ENCODE data around the gene ZNF275. TPM values are rescaled to one million over a fixed set of nuclear protein-coding genes. Genes with fewer than 3 reads are reported as not detected.

Gene ZNF275
- total and polyA plus RNA-seq, 2 experiments from 2014 or later = 4.0 to 10.2 TPM

GRCh38 chrX:153343674-153344073 lies 9.7 kb downstream of the ZNF275 start:
- Histone ChIP-seq H3K27ac (no peak overlapping the region), H4K20me1 (ENCODE audit: insufficient read depth, poor library complexity, severe bottlenecking) (no peaks in the 10 kb centered on the region), H3K27me3 (no peaks in the 10 kb centered on the region), H3K36me3 (replicated peaks; ENCODE audit: insufficient read depth, low read depth) (no peaks in the 10 kb centered on the region), H3K9me3 (ENCODE audit: low read depth) (no peaks in the 10 kb centered on the region), H3K79me2 (peaks cover 3% of the 10 kb centered on the region), H3K4me1 (ENCODE audit: insufficient read depth) (no peaks in the 10 kb centered on the region), H3K9me2 (replicated peaks; ENCODE audit: insufficient read depth) (no peaks in the 10 kb centered on the region), H3K4me3 (no peak overlapping the region), H2AFZ (no peak overlapping the region), H3K4me2 (no peak overlapping the region)
- TF ChIP-seq EZH2 (IDR thresholded peaks at IDR 0.05; ENCODE audit: borderline replicate concordance) (no peak), EZH2phosphoT487 (IDR thresholded peaks at IDR 0.05; ENCODE audit: low read depth, severe bottlenecking, unreplicated experiment) (no peak), CTCF (IDR thresholded peaks at IDR 0.05; ENCODE audit: poor library complexity) (no peak)
- DNase-seq (ENCODE audit: low spot score) = no peak
- WGBS (ENCODE audit: low lambda C conversion rate, missing lambda C conversion rate) = 65% methylated on average over 2 of the region's 2 CpGs

DNA sequence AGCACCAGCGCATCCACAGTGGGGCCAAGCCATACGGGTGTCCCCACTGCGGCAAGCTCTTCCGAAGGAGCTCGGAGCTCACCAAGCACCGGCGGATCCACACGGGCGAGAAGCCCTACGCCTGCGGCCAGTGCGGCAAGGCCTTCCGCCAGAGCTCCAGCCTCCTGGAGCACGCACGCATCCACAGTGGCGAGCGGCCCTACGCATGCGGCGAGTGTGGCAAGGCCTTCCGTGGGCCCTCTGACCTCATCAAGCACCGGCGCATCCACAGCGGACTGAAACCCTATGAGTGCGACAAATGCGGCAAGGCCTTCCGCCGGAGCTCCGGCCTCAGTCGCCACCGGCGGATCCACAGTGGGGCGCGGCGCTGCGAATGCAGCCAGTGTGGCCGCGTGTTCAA lies 13.6 kb downstream of the ZNF275 start:
- Histone ChIP-seq H3K9me2 (replicated peaks; ENCODE audit: insufficient read depth) (no peaks in the 10 kb centered on the region), H3K27ac (no peak overlapping the region), H2AFZ (no peak overlapping the region), H3K4me3 (no peak overlapping the region), H3K79me2 (no peaks in the 10 kb centered on the region), H3K27me3 (no peaks in the 10 kb centered on the region), H3K4me2 (no peak overlapping the region), H3K36me3 (replicated peaks; ENCODE audit: insufficient read depth, low read depth) (no peaks in the 10 kb centered on the region), H4K20me1 (ENCODE audit: insufficient read depth, poor library complexity, severe bottlenecking) (no peaks in the 10 kb centered on the region), H3K9me3 (ENCODE audit: low read depth) (no peaks in the 10 kb centered on the region), H3K4me1 (ENCODE audit: insufficient read depth) (no peaks in the 10 kb centered on the region)
- 95% methylated on average over 36 of the region's 38 CpGs for WGBS (ENCODE audit: low lambda C conversion rate, missing lambda C conversion rate)
- no peak for DNase-seq (ENCODE audit: low spot score)
- no peak for TF ChIP-seq CTCF (IDR thresholded peaks at IDR 0.05; ENCODE audit: poor library complexity)
- TF ChIP-seq EZH2 (IDR thresholded peaks at IDR 0.05; ENCODE audit: borderline replicate concordance) = no peak
- TF ChIP-seq EZH2phosphoT487 (IDR thresholded peaks at IDR 0.05; ENCODE audit: low read depth, severe bottlenecking, unreplicated experiment) = no peak

DNA sequence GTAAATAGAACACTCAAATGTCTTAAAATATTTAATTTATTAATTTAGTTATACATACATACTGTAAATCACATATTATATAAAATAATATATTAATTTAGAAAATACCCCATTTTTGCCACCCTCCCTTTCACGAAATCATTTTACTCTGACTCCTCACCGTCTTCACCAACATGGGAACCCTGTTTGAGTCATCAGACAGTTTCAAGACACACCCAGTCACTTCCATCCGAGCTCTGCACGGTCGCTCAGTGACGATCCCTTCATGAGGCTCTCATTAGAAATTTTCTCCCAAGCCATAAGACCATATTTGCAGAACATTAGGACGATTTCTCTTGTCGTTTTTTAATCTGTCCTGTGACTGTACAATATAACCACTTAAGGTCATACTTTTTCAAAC lies 14.5 kb downstream of the ZNF275 start:
- H3K9me2 ChIP-seq (replicated peaks; ENCODE audit: insufficient read depth) = no peaks in the 10 kb centered on the region
- no peak overlapping the region for H3K27ac ChIP-seq
- no peaks in the 10 kb centered on the region for H3K9me3 ChIP-seq (ENCODE audit: low read depth)
- no peaks in the 10 kb centered on the region for H3K27me3 ChIP-seq
- no peaks in the 10 kb centered on the region for H3K36me3 ChIP-seq (replicated peaks; ENCODE audit: insufficient read depth, low read depth)
- H4K20me1 ChIP-seq (ENCODE audit: insufficient read depth, poor library complexity, severe bottlenecking) = no peaks in the 10 kb centered on the region
- no peaks in the 10 kb centered on the region for H3K4me1 ChIP-seq (ENCODE audit: insufficient read depth)
- no peak overlapping the region for H3K4me2 ChIP-seq
- TF ChIP-seq EZH2 (IDR thresholded peaks at IDR 0.05; ENCODE audit: borderline replicate concordance) (no peak), EZH2phosphoT487 (IDR thresholded peaks at IDR 0.05; ENCODE audit: low read depth, severe bottlenecking, unreplicated experiment) (no peak), CTCF (IDR thresholded peaks at IDR 0.05; ENCODE audit: poor library complexity) (no peak)
- no peak overlapping the region for H2AFZ ChIP-seq
- no peak overlapping the region for H3K4me3 ChIP-seq
- no peak for DNase-seq (ENCODE audit: low spot score)
- H3K79me2 ChIP-seq = no peaks in the 10 kb centered on the region
- 77% methylated on average over 8 of the region's 8 CpGs for WGBS (ENCODE audit: low lambda C conversion rate, missing lambda C conversion rate)

- DNase-seq (ENCODE audit: low spot score) = no peak
- Histone ChIP-seq H3K9me3 (ENCODE audit: low read depth) (no peaks in the 10 kb centered on the region), H3K4me2 (no peak overlapping the region), H3K4me1 (ENCODE audit: insufficient read depth) (no peaks in the 10 kb centered on the region), H4K20me1 (ENCODE audit: insufficient read depth, poor library complexity, severe bottlenecking) (no peaks in the 10 kb centered on the region), H3K27ac (no peak overlapping the region), H3K36me3 (replicated peaks; ENCODE audit: insufficient read depth, low read depth) (no peaks in the 10 kb centered on the region), H2AFZ (no peak overlapping the region), H3K9me2 (replicated peaks; ENCODE audit: insufficient read depth) (no peaks in the 10 kb centered on the region), H3K27me3 (no peaks in the 10 kb centered on the region), H3K79me2 (no peaks in the 10 kb centered on the region), H3K4me3 (no peak overlapping the region)
- 91% methylated on average over 5 of the region's 5 CpGs for WGBS (ENCODE audit: low lambda C conversion rate, missing lambda C conversion rate)
- TF ChIP-seq EZH2phosphoT487 (IDR thresholded peaks at IDR 0.05; ENCODE audit: low read depth, severe bottlenecking, unreplicated experiment) (no peak), EZH2 (IDR thresholded peaks at IDR 0.05; ENCODE audit: borderline replicate concordance) (no peak), CTCF (IDR thresholded peaks at IDR 0.05; ENCODE audit: poor library complexity) (no peak)
These were observed 16.0 kb downstream of the ZNF275 start for GRCh38 chrX:153349952-153350351.

Measured in hepatocyte (in vitro differentiated cells).